HG03558 (cell line): ENCODE data around the gene TMEM131.
"Not testable (repeated sequence)": the region's sequence is repeated elsewhere in the genome, so short reads cannot be mapped to it uniquely, and the experiment has no call there.

Source experiments
- ATAC-seq: cut with Tn5 transposase; IDR thresholded peaks from one replicate; pipeline ENCODE4 v1.9.1; 2021; ENCODE audit warnings: moderate number of reproducible peaks; ENCODE audit not compliant: unreplicated experiment; ENCODE audit errors: extremely low read depth

TMEM131 gene

GRCh38 chr2:97918818-97919217 is 76.9 kb downstream of the TMEM131 start:
- ATAC-seq: no peak

- ATAC-seq: not testable (repeated sequence)
Observed at GRCh38 chr2:97917668-97918067, 78.1 kb downstream of the TMEM131 start.

GRCh38 chr2:97914691-97915213 is 81.0 kb downstream of the TMEM131 start:
- no peak for ATAC-seq

GRCh38 chr2:97913846-97914245 is 81.9 kb downstream of the TMEM131 start:
- no peak for ATAC-seq

GRCh38 chr2:97911922-97912575 is 83.7 kb downstream of the TMEM131 start:
- ATAC-seq: no peak

- ATAC-seq: no peak
Observed at GRCh38 chr2:97911206-97911921, 84.4 kb downstream of the TMEM131 start.

GRCh38 chr2:97910403-97911205 is 85.1 kb downstream of the TMEM131 start:
- ATAC-seq: no peak

- no peak for ATAC-seq
Observed at GRCh38 chr2:97908208-97908676, 87.5 kb downstream of the TMEM131 start.

GRCh38 chr2:97907369-97908100 is 88.2 kb downstream of the TMEM131 start:
- ATAC-seq: no peak

GRCh38 chr2:97906307-97906706 is 89.4 kb downstream of the TMEM131 start:
- no peak for ATAC-seq

GRCh38 chr2:97905294-97905693 is 90.5 kb downstream of the TMEM131 start:
- no peak for ATAC-seq

- ATAC-seq: no peak
Observed at GRCh38 chr2:97901862-97902261, 93.9 kb downstream of the TMEM131 start.

- ATAC-seq: no peak
Observed at GRCh38 chr2:97900806-97901205, 94.9 kb downstream of the TMEM131 start.

- ATAC-seq: not testable (repeated sequence)
Observed at GRCh38 chr2:97893042-97893441, 102.7 kb downstream of the TMEM131 start.

- no peak for ATAC-seq
Observed at GRCh38 chr2:97891611-97892010, 104.1 kb downstream of the TMEM131 start.

GRCh38 chr2:97889156-97889555 is 106.6 kb downstream of the TMEM131 start:
- ATAC-seq: no peak

- ATAC-seq: no peak
Observed at GRCh38 chr2:97885841-97886240, 109.9 kb downstream of the TMEM131 start.

- ATAC-seq: no peak
Observed at GRCh38 chr2:97880334-97880733, 115.4 kb downstream of the TMEM131 start.

- no peak for ATAC-seq
Observed at GRCh38 chr2:97878865-97879264, 116.9 kb downstream of the TMEM131 start.

- ATAC-seq: not testable (repeated sequence)
Observed at GRCh38 chr2:97878317-97878716, 117.4 kb downstream of the TMEM131 start.
